SK-N-MC (cell line): ENCODE measurements around the gene RPL28.

Experiments used
- DNase-seq: peaks from one replicate; pipeline ENCODE4 v3.0.0-alpha.2; 2011; ENCODE audit warnings: low read depth, low spot score
- H3K27ac ChIP-seq: fragments of 200-600 bp; sonication (generic); 2 replicates; pipeline ENCODE4 v1.5.1; 2016; ENCODE audit warnings: mixed run types
- H3K36me3 ChIP-seq: fragments of 200-600 bp; sonication (generic); 2 replicates; pipeline ENCODE4 v1.6.1; 2017; ENCODE audit warnings: antibody characterized with exemption, low read length, mixed read lengths; ENCODE audit not compliant: insufficient read depth
- H3K4me3 ChIP-seq: fragments of 200-600 bp; sonication (generic); 2 replicates; pipeline ENCODE4 v1.5.1; 2016
- H3K9ac ChIP-seq: fragments of 200-600 bp; sonication (generic); 2 replicates; pipeline ENCODE4 v1.8.0; 2017; ENCODE audit warnings: mixed run types, mixed read lengths; ENCODE audit not compliant: insufficient read length
- H3K9me3 ChIP-seq: fragments of 200-600 bp; sonication (generic); 2 replicates; pipeline ENCODE4 v1.6.1; 2017; ENCODE audit warnings: low read depth, mild to moderate bottlenecking, antibody characterized with exemption, low read length, moderate library complexity, mixed read lengths
- EZH2 ChIP-seq: fragments of 200-600 bp; sonication (generic); IDR thresholded peaks from one replicate; pipeline ENCODE4 v1.6.1; 2017; ENCODE audit warnings: antibody characterized with exemption
- FOXP2 ChIP-seq: optimal IDR thresholded peaks from 2 replicates; pipeline ENCODE3; 2011; ENCODE audit warnings: mild to moderate bottlenecking, moderate library complexity; ENCODE audit not compliant: insufficient read depth; ENCODE audit errors: extremely low read length, control extremely low read depth
- POLR2AphosphoS5 ChIP-seq: IDR thresholded peaks from 2 replicates; pipeline ENCODE4 v1.6.1; 2012; ENCODE audit warnings: mild to moderate bottlenecking, low read depth, low read length, borderline replicate concordance

The RPL28 gene

GRCh38 chr19:55352549-55353145 is 33.1 kb upstream of the RPL28 start:
- DNase-seq = no peak
- Histone ChIP-seq H3K9me3 (no peaks in the 10 kb centered on the region), H3K9ac (no peak overlapping the region), H3K36me3 (no peaks in the 10 kb centered on the region), H3K4me3 (no peak overlapping the region), H3K27ac (no peak overlapping the region)
- TF ChIP-seq POLR2AphosphoS5 = no peak
- TF ChIP-seq FOXP2 = no peak
- no peak for TF ChIP-seq EZH2

DNA sequence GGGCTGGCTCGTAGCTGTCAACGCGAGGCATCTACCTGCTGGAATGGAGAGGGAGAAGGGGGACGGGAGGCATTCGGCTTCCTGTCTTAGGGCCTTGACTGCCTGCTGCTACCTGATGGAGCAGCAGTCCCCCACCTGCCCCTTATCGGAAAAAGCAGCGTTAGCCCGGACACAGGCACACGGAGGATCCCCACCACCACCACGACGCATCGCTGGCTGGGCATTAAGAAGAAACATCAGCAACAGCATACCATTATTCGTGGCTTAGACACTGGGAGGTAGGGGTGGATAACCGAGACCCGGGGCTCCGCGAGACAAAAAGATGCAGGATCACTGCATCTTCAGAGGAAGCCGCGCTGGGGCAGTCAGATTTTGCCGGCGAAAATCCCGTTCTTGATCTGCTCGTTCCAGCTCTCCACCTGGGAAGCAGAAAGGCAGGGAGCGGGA is 32.4 kb upstream of the RPL28 start:
- H3K9me3 ChIP-seq = no peaks in the 10 kb centered on the region
- TF ChIP-seq POLR2AphosphoS5 (no peak), FOXP2 (no peak), EZH2 (no peak)
- H3K4me3 ChIP-seq = peak overlapping the region; percentile 82
- H3K27ac ChIP-seq = no peak overlapping the region
- peak overlapping the region; percentile 26 for H3K9ac ChIP-seq
- no peak for DNase-seq
- no peaks in the 10 kb centered on the region for H3K36me3 ChIP-seq

DNA sequence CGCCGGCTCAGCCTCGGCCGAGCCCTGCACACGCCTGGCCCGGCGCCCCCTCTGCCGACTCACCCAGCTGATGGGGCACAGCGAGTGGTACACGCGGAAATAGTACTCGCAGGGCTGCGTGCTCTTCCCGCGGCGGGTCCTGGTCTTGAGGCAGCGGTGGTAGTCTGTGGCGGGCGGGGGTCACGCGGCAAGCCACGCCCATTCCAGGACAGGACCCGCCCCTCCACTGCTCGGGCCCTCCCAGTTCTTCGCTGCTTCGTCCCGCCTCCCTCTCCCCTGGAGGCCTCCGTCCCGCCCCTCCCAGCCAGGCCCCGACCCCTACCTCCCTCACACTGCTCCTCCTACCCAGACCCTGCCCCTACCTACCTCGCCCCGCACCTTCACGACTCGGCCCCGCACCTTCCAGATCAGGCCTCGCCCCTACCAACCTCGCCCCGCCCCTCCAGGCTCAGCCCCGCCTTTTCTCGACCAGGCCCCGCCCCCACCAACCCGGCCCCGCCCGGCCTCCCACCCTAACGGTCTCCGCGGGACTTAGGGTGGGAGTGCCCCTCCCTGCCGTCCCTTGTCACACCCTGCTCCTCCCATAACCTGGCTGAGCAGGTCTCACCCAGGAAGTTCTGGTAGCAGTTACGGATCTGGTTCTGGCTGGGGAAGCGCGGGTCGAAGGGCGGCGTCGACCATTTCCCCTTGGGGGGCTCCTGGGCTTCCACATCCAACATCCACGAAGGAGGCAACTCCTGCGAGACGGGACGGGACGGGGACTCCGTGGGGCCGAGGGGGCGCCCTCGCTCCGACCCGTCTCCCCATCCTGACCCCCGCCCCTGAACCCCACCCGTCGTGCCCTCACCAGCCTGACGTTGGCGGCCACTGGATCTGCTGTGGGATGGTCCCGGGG is 31.7 kb upstream of the RPL28 start:
- H3K4me3 ChIP-seq = peak overlapping the region; percentile 82
- TF ChIP-seq FOXP2 (no peak), POLR2AphosphoS5 (no peak), EZH2 (no peak)
- no peaks in the 10 kb centered on the region for H3K36me3 ChIP-seq
- H3K9ac ChIP-seq = peak overlapping the region; percentile 26
- DNase-seq = no peak
- H3K9me3 ChIP-seq = no peaks in the 10 kb centered on the region
- no peak overlapping the region for H3K27ac ChIP-seq

DNA sequence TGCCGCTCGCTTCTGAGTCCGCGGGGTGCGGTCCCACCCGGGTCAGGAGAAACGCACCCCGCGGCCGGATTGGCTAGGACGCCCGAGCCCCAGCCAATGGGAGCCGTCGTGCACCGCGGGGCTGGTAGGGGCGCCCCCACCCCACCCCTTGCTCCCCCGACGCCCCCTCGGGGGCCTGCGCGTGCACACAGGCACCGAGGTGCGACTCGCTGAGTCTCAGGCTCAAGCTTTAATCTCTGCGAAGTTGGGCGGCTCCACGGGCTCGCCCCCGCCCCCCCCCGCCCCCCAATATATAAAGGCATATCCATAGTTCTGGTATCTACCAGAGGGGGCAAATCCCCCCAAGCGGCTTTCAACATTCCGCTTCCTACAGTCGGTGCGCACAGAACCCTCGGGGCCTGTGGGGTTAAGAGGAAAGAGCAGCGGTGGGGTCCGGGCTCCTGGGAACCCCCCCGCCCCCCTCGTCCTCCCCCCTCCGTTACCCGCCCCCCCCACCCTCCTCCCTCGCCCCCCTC is 31.0 kb upstream of the RPL28 start, which contains the start of gene COX6B2:
Gene COX6B2, minus strand, starts transcription at position 22 of the 515 bp plus-strand sequence. CDS start 198 bp downstream, outside the sequence.
- H3K9ac ChIP-seq = peak within 1 kb of the TSS; percentile 26
- H3K4me3 ChIP-seq = peak within 1 kb of the TSS; percentile 82
- no peaks in the 10 kb centered on the region for H3K36me3 ChIP-seq
- DNase-seq = no peak
- no peak within 1 kb of the TSS for H3K27ac ChIP-seq
- no peaks in the 10 kb centered on the region for H3K9me3 ChIP-seq
- TF ChIP-seq FOXP2 (no peak), EZH2 (no peak), POLR2AphosphoS5 (no peak)

- DNase-seq = no peak
- no peak overlapping the region for H3K27ac ChIP-seq
- H3K9me3 ChIP-seq = no peaks in the 10 kb centered on the region
- no peak overlapping the region for H3K4me3 ChIP-seq
- H3K36me3 ChIP-seq = no peaks in the 10 kb centered on the region
- TF ChIP-seq FOXP2 (no peak), EZH2 (no peak), POLR2AphosphoS5 (no peak)
- no peak overlapping the region for H3K9ac ChIP-seq
These were observed 30.4 kb upstream of the RPL28 start for GRCh38 chr19:55355213-55355821.

DNA sequence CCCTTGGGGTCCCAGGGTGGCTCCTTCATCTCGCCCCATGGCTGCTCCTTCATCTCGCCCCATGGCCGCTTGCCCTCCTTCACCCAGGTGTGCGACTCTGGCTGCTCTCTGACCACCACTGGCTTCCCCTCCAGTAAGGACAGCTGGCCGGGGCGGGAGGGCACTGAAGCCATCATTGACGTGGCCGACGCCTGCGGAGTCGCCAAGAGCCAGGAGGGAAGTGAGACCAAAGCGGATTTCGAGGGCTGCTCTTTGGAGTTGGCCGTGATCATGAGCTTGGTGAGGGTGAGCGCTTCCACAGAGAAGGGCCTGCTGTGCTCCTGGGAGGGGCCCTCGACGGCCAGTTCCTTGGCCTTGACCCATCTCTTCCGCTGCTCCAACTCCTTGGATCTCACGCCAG is 27.2 kb upstream of the RPL28 start:
- H3K27ac ChIP-seq = no peak overlapping the region
- H3K4me3 ChIP-seq = no peak overlapping the region
- TF ChIP-seq POLR2AphosphoS5 = no peak
- no peak for TF ChIP-seq FOXP2
- TF ChIP-seq EZH2 = no peak
- no peaks in the 10 kb centered on the region for H3K36me3 ChIP-seq
- H3K9ac ChIP-seq = no peak overlapping the region
- DNase-seq = no peak
- no peaks in the 10 kb centered on the region for H3K9me3 ChIP-seq

- Histone ChIP-seq H3K4me3 (no peak overlapping the region), H3K9ac (no peak overlapping the region), H3K36me3 (no peaks in the 10 kb centered on the region), H3K27ac (no peak overlapping the region), H3K9me3 (no peaks in the 10 kb centered on the region)
- no peak for DNase-seq
- TF ChIP-seq FOXP2 = no peak
- no peak for TF ChIP-seq POLR2AphosphoS5
These were observed 26.5 kb upstream of the RPL28 start for GRCh38 chr19:55358943-55359908.
